Thoracic aorta (tissue), 2 donors: ENCODE measurements around the gene SV2B. TPM values are rescaled to one million over a fixed set of nuclear protein-coding genes. Genes with fewer than 3 reads are reported as not detected.
A peak's percentile ranks its signal among the peaks of the same experiment; 100 is the strongest.

Experiments
- ATAC-seq: fragments of 150-250 bp; one replicate; pipeline ENCODE4 v1.8.0; 2017; ENCODE audit warnings: low read depth; ENCODE audit not compliant: insufficient number of reproducible peaks, low FRiP score
- DNase-seq: peaks from one replicate; pipeline ENCODE4 v3.0.0-alpha.2; 2020; ENCODE audit warnings: low spot score
- H3K27ac ChIP-seq, 2 donors: fragments of 200-600 bp; sonication (generic); 1 replicate in 1 of 2; 2 replicates in 1 of 2; pipeline ENCODE4 v1.5.1; 2016; ENCODE audit warnings: mild to moderate bottlenecking in 2 of 2, moderate library complexity in 2 of 2
- H3K27me3 ChIP-seq: fragments of 200-600 bp; sonication (generic); replicated peaks from 2 replicates; pipeline ENCODE4 v1.6.0; 2016; ENCODE audit warnings: mild to moderate bottlenecking; ENCODE audit not compliant: insufficient read depth
- H3K36me3 ChIP-seq: fragments of 200-600 bp; sonication (generic); one replicate; pipeline ENCODE4 v1.5.1; 2016
- H3K4me1 ChIP-seq, 2 donors: fragments of 200-600 bp; sonication (generic); 1 replicate in 1 of 2; 2 replicates in 1 of 2; pipeline versions ENCODE4 v1.5.1 to v1.6.0; 2016; ENCODE audit warnings: low read depth in 2 of 2, mild to moderate bottlenecking in 1 of 2; ENCODE audit not compliant: control insufficient read depth in 1 of 2
- H3K4me3 ChIP-seq: fragments of 200-600 bp; sonication (generic); 2 replicates; pipeline ENCODE4 v1.5.1; 2016; ENCODE audit warnings: mild to moderate bottlenecking
- H3K9me3 ChIP-seq: fragments of 200-600 bp; sonication (generic); 2 replicates; pipeline ENCODE4 v1.5.1; 2016
- CTCF ChIP-seq: fragments of 200-600 bp; sonication (generic); IDR thresholded peaks from one replicate; pipeline ENCODE4 v1.5.1; 2019; ENCODE audit warnings: antibody characterized with exemption
- total RNA-seq, 2 donors: library from RNA; depleted of rRNA; stranded (reverse); fragments of >200 nt; gene quantifications; one replicate each; pipeline versions ENCODE4 v1.1.0 to v1.2.3, GENCODE V29; 2016

Gene SV2B
- total RNA-seq, 2 donors from 2014 or later = 2.6 TPM; not detected in 1

GRCh38 chr15:91261345-91261744 is 161.3 kb downstream of the SV2B start:
- Histone ChIP-seq H3K36me3 (no peaks in the 10 kb centered on the region), H3K4me3 (no peak overlapping the region), H3K9me3 (no peaks in the 10 kb centered on the region), H3K27ac (no peak overlapping the region), H3K4me1 (peaks cover 5 to 22% of the 10 kb centered on the region in 2 donors), H3K27me3 (no peaks in the 10 kb centered on the region)
- TF ChIP-seq CTCF = no peak
- DNase-seq = no peak
- ATAC-seq = no peak

- DNase-seq = no peak
- peak overlapping the region; percentile 58 to 61 for H3K27ac ChIP-seq
- peak; percentile 71 for ATAC-seq
- no peaks in the 10 kb centered on the region for H3K36me3 ChIP-seq
- H3K4me1 ChIP-seq = peaks cover 5 to 22% of the 10 kb centered on the region in 2 donors
- no peaks in the 10 kb centered on the region for H3K27me3 ChIP-seq
- peak overlapping the region; percentile 58 for H3K4me3 ChIP-seq
- no peak for TF ChIP-seq CTCF
- no peaks in the 10 kb centered on the region for H3K9me3 ChIP-seq
Measured at GRCh38 chr15:91263632-91264531, 163.8 kb downstream of the SV2B start.

GRCh38 chr15:91264651-91265351 is 164.7 kb downstream of the SV2B start:
- no peak for TF ChIP-seq CTCF
- DNase-seq = no peak
- no peak for ATAC-seq
- Histone ChIP-seq H3K4me3 (peak overlapping the region; percentile 58), H3K27ac (peak overlapping the region; percentile 30 to 58), H3K9me3 (no peaks in the 10 kb centered on the region), H3K36me3 (no peaks in the 10 kb centered on the region), H3K27me3 (no peaks in the 10 kb centered on the region), H3K4me1 (peaks cover 5 to 22% of the 10 kb centered on the region in 2 donors)

- Histone ChIP-seq H3K4me3 (no peak overlapping the region), H3K27ac (no peak overlapping the region), H3K27me3 (no peaks in the 10 kb centered on the region), H3K36me3 (no peaks in the 10 kb centered on the region), H3K4me1 (peaks cover 5 to 22% of the 10 kb centered on the region in 2 donors), H3K9me3 (no peaks in the 10 kb centered on the region)
- ATAC-seq = no peak
- DNase-seq = no peak
- no peak for TF ChIP-seq CTCF
Measured at GRCh38 chr15:91265416-91265940, 165.4 kb downstream of the SV2B start.

- Histone ChIP-seq H3K9me3 (no peaks in the 10 kb centered on the region), H3K27ac (no peak overlapping the region), H3K4me1 (peaks cover 5 to 16% of the 10 kb centered on the region in 2 donors), H3K4me3 (no peak overlapping the region), H3K27me3 (no peaks in the 10 kb centered on the region), H3K36me3 (no peaks in the 10 kb centered on the region)
- ATAC-seq (no peak), DNase-seq (no peak)
- TF ChIP-seq CTCF = no peak
Measured at GRCh38 chr15:91268510-91268909, 168.5 kb downstream of the SV2B start.
